ENCODE data around the gene KCNH8. TPM values are rescaled to one million over a fixed set of nuclear protein-coding genes. Genes with fewer than 3 reads are reported as not detected.

Gene KCNH8
- total and polyA plus RNA-seq, 3 donors from 2014 or later, result 2.0 to 8.9 (median 7.1) TPM

- Histone ChIP-seq H3K27ac (no peak overlapping the region), H3K36me3 (ENCODE audit: low read depth, missing control alignments) (no peaks in the 10 kb centered on the region), H3K4me3 (no peak overlapping the region), H3K9me3 (no peaks in the 10 kb centered on the region), H3K27me3 (no peaks in the 10 kb centered on the region), H3K4me1 (no peaks in the 10 kb centered on the region)
- TF ChIP-seq POLR2A (IDR thresholded peaks at IDR 0.05) (no peak), CTCF (IDR thresholded peaks at IDR 0.05) (no peak)
- no peak for DNase-seq
- intact Hi-C loops (cut with DNase I; ENCODE audit: low total_unique reads), result no loop called here
- 100% methylated on average over 1 of the region's 1 CpG; no CpG with 5 or more reads in 1 of the 2 donors for WGBS, 2 donors
Measured at GRCh38 chr3:19106307-19106706, 42.0 kb upstream of the KCNH8 start.

GRCh38 chr3:19107719-19108118, 40.6 kb upstream of the KCNH8 start:
- WGBS, 2 donors, result 96% methylated on average over 2 of the region's 3 CpGs; no CpG with 5 or more reads in 1 of the 2 donors
- TF ChIP-seq POLR2A (IDR thresholded peaks at IDR 0.05) (no peak), CTCF (IDR thresholded peaks at IDR 0.05) (no peak)
- H3K4me1 ChIP-seq, result no peaks in the 10 kb centered on the region
- no peak for DNase-seq
- intact Hi-C loops (cut with DNase I; ENCODE audit: low total_unique reads), result no loop called here
- H3K36me3 ChIP-seq (ENCODE audit: low read depth, missing control alignments), result no peaks in the 10 kb centered on the region
- H3K9me3 ChIP-seq, result no peaks in the 10 kb centered on the region
- H3K4me3 ChIP-seq, result no peak overlapping the region
- H3K27me3 ChIP-seq, result no peaks in the 10 kb centered on the region
- no peak overlapping the region for H3K27ac ChIP-seq

- DNase-seq, result no peak
- Histone ChIP-seq H3K27me3 (no peaks in the 10 kb centered on the region), H3K4me1 (no peaks in the 10 kb centered on the region), H3K27ac (no peak overlapping the region), H3K4me3 (no peak overlapping the region), H3K36me3 (ENCODE audit: low read depth, missing control alignments) (no peaks in the 10 kb centered on the region), H3K9me3 (no peaks in the 10 kb centered on the region)
- intact Hi-C loops (cut with DNase I; ENCODE audit: low total_unique reads), result no loop called here
- WGBS, 2 donors, result 79 to 94% methylated on average over 1 of the region's 1 CpG
- TF ChIP-seq CTCF (IDR thresholded peaks at IDR 0.05) (no peak), POLR2A (IDR thresholded peaks at IDR 0.05) (no peak)
Measured at GRCh38 chr3:19110335-19110895, 37.9 kb upstream of the KCNH8 start.

- Histone ChIP-seq H3K36me3 (ENCODE audit: low read depth, missing control alignments) (no peaks in the 10 kb centered on the region), H3K4me1 (no peaks in the 10 kb centered on the region), H3K9me3 (no peaks in the 10 kb centered on the region), H3K27me3 (no peaks in the 10 kb centered on the region), H3K4me3 (no peak overlapping the region), H3K27ac (no peak overlapping the region)
- no peak for DNase-seq
- intact Hi-C loops (cut with DNase I; ENCODE audit: low total_unique reads), result no loop called here
- 37 to 60% methylated on average over 1 of the region's 1 CpG for WGBS, 2 donors
- TF ChIP-seq CTCF (IDR thresholded peaks at IDR 0.05) (no peak), POLR2A (IDR thresholded peaks at IDR 0.05) (no peak)
Measured at GRCh38 chr3:19114461-19114860, 33.8 kb upstream of the KCNH8 start.

GRCh38 chr3:19116239-19116638, 32.1 kb upstream of the KCNH8 start:
- intact Hi-C loops (cut with DNase I; ENCODE audit: low total_unique reads), result no loop called here
- Histone ChIP-seq H3K27me3 (no peaks in the 10 kb centered on the region), H3K27ac (no peak overlapping the region), H3K4me1 (no peaks in the 10 kb centered on the region), H3K4me3 (no peak overlapping the region), H3K36me3 (ENCODE audit: low read depth, missing control alignments) (no peaks in the 10 kb centered on the region), H3K9me3 (no peaks in the 10 kb centered on the region)
- WGBS, 2 donors, result 75 to 84% methylated on average over 2 of the region's 2 CpGs
- TF ChIP-seq POLR2A (IDR thresholded peaks at IDR 0.05), result no peak
- no peak for TF ChIP-seq CTCF (IDR thresholded peaks at IDR 0.05)
- DNase-seq, result no peak
